PC-3 (cell line): Measurements from ENCODE around the gene SDK2. TPM values are rescaled to one million over a fixed set of nuclear protein-coding genes. Genes with fewer than 3 reads are reported as not detected.

ENCODE experiments used
- ATAC-seq: fragments of 200-7000 bp; cut with Tn5 transposase; 2 replicates; pipeline ENCODE4 v1.9.1; 2020; ENCODE audit warnings: mild to moderate bottlenecking, moderate library complexity
- BruUV-seq: library from RNA; stranded (reverse); fragments of 400-500 nt; replicated peaks from 2 replicates; lab custom pipeline; 2021; lab: Mats Ljungman, UMichigan
- CTCF ChIA-PET: fragments of 300-600 bp; sonication (Branson Sonifier 250); formaldehyde crosslinking; loops from one replicate; lab custom pipeline; 2022; ENCODE audit warnings: antibody characterized with exemption; lab: Charles Lee
- POLR2A ChIA-PET: fragments of 300-600 bp; sonication (Branson Sonifier 250); formaldehyde crosslinking; loops from one replicate; lab custom pipeline; 2022; ENCODE audit warnings: antibody characterized with exemption; ENCODE audit not compliant: unreplicated experiment; lab: Charles Lee
- DNase-seq: peaks from one replicate; pipeline ENCODE4 v3.0.0-alpha.2; 2015
- H2AFZ ChIP-seq: fragments of 300-600 bp; sonication (generic); 2 replicates; pipeline ENCODE4 v1.6.0; 2016; ENCODE audit warnings: antibody characterized with exemption, low read length
- H3F3A ChIP-seq: fragments of 300-600 bp; sonication (generic); one replicate; pipeline ENCODE4 v1.6.0; 2017; ENCODE audit warnings: antibody characterized with exemption, low read length, control low read depth, mild to moderate bottlenecking; ENCODE audit not compliant: unreplicated experiment
- H3K27ac ChIP-seq: fragments of 300-600 bp; sonication (generic); 2 replicates; pipeline ENCODE4 v1.5.1; 2016; ENCODE audit warnings: mild to moderate bottlenecking, low read length
- H3K27me3 ChIP-seq: fragments of 300-600 bp; sonication (generic); 2 replicates; pipeline ENCODE4 v1.6.1; 2016; ENCODE audit warnings: low read length, mixed read lengths
- H3K36me3 ChIP-seq: fragments of 300-600 bp; sonication (generic); 2 replicates; pipeline ENCODE4 v1.6.1; 2016; ENCODE audit warnings: low read depth, mixed run types, low read length, mixed read lengths
- H3K4me1 ChIP-seq: fragments of 300-600 bp; sonication (generic); 2 replicates; pipeline ENCODE4 v1.5.1; 2016; ENCODE audit warnings: low read length; ENCODE audit not compliant: insufficient read depth
- H3K4me2 ChIP-seq: fragments of 300-600 bp; sonication (generic); 2 replicates; pipeline ENCODE4 v1.6.0; 2016; ENCODE audit warnings: low read length
- H3K4me3 ChIP-seq: fragments of 300-600 bp; sonication (generic); 2 replicates; pipeline ENCODE4 v1.5.1; 2016; ENCODE audit warnings: mild to moderate bottlenecking, low read length, mixed read lengths
- H3K79me2 ChIP-seq: fragments of 300-600 bp; sonication (generic); 2 replicates; pipeline ENCODE4 v1.6.1; 2017; ENCODE audit warnings: low read length, mixed read lengths
- H3K9ac ChIP-seq: fragments of 300-600 bp; sonication (generic); 2 replicates; pipeline ENCODE4 v1.6.0; 2016; ENCODE audit warnings: mild to moderate bottlenecking, low read length
- H3K9me2 ChIP-seq: fragments of 300-600 bp; sonication (generic); replicated peaks from 2 replicates; pipeline ENCODE4 v1.6.1; 2016; ENCODE audit warnings: mixed run types, low read length, mixed read lengths
- H3K9me3 ChIP-seq: fragments of 300-600 bp; sonication (generic); 2 replicates; pipeline ENCODE4 v1.6.1; 2016; ENCODE audit warnings: low read length, mixed read lengths
- H4K20me1 ChIP-seq: fragments of 300-600 bp; sonication (generic); 2 replicates; pipeline ENCODE4 v1.6.1; 2016; ENCODE audit warnings: low read length, mixed read lengths
- EZH2 ChIP-seq: fragments of 300-600 bp; sonication (generic); IDR thresholded peaks from one replicate; pipeline ENCODE4 v1.6.1; 2017; ENCODE audit warnings: antibody characterized with exemption, mild to moderate bottlenecking, low read length; ENCODE audit not compliant: unreplicated experiment
- EZH2phosphoT487 ChIP-seq: fragments of 300-600 bp; sonication (generic); IDR thresholded peaks from 2 replicates; pipeline ENCODE4 v1.6.1; 2018; ENCODE audit warnings: mild to moderate bottlenecking, antibody characterized with exemption, low read length, borderline replicate concordance
- intact Hi-C: fragments of 100-400 bp; cut with micrococcal nuclease; formaldehyde crosslinking; loops from 2 replicates; pipeline ENCODE4 v1.9.0; 2023
- total RNA-seq: library from RNA; depleted of rRNA; stranded (reverse); fragments of >200 nt; gene quantifications from 2 replicates; pipeline ENCODE4 v1.2.3, GENCODE V29; 2014
- TF ChIP-seq, protein P1 (sequence below): fragments of 300-600 bp; sonication (generic); conservative IDR thresholded peaks from 2 replicates; pipeline ENCODE4 v1.5.1; 2017; ENCODE audit warnings: antibody characterized with exemption, low read depth, mild to moderate bottlenecking, low read length

Gene SDK2
- total RNA-seq, 1 experiment from 2014 or later: 0.07 TPM

DNA sequence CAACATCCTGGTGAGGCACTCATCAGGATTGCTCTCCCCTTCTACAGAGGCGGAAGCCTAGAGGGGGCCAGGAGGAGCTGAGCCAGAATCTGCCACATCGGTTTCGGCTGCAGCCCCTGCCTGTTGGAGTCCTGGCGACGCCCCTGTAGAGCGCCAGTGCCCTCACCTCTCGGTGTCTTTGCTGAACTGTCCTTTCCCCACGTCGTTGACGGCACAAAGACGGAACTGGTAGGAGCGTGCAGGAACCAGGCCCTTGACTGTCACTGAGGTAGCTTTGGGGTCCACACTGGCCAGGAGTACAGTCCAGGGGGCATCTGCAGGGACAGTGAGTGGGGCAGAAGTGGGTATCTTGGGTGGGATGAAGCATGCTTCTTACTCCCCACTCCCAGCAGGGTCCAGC is 222.1 kb downstream of the SDK2 start:
- intact Hi-C loops: no loop called here
- H3F3A ChIP-seq: no peaks in the 10 kb centered on the region
- H3K9ac ChIP-seq: no peak overlapping the region
- ChIA-PET POLR2A (no interaction called here), CTCF (no interaction called here)
- no peak for TF ChIP-seq EZH2
- no peak for TF ChIP-seq EZH2phosphoT487
- TF ChIP-seq, protein P1, sequence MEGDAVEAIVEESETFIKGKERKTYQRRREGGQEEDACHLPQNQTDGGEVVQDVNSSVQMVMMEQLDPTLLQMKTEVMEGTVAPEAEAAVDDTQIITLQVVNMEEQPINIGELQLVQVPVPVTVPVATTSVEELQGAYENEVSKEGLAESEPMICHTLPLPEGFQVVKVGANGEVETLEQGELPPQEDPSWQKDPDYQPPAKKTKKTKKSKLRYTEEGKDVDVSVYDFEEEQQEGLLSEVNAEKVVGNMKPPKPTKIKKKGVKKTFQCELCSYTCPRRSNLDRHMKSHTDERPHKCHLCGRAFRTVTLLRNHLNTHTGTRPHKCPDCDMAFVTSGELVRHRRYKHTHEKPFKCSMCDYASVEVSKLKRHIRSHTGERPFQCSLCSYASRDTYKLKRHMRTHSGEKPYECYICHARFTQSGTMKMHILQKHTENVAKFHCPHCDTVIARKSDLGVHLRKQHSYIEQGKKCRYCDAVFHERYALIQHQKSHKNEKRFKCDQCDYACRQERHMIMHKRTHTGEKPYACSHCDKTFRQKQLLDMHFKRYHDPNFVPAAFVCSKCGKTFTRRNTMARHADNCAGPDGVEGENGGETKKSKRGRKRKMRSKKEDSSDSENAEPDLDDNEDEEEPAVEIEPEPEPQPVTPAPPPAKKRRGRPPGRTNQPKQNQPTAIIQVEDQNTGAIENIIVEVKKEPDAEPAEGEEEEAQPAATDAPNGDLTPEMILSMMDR: no peak
- no peak overlapping the region for H3K4me3 ChIP-seq
- no peaks in the 10 kb centered on the region for H3K27me3 ChIP-seq
- BruUV-seq: no TSS peak
- H3K4me2 ChIP-seq: no peak overlapping the region
- no peak for DNase-seq
- peaks cover 4% of the 10 kb centered on the region for H3K4me1 ChIP-seq
- H2AFZ ChIP-seq: no peak overlapping the region
- no peaks in the 10 kb centered on the region for H3K9me2 ChIP-seq
- H4K20me1 ChIP-seq: no peaks in the 10 kb centered on the region
- H3K27ac ChIP-seq: no peak overlapping the region
- H3K36me3 ChIP-seq: no peaks in the 10 kb centered on the region
- H3K9me3 ChIP-seq: no peaks in the 10 kb centered on the region
- ATAC-seq: no peak
- H3K79me2 ChIP-seq: no peaks in the 10 kb centered on the region

DNA sequence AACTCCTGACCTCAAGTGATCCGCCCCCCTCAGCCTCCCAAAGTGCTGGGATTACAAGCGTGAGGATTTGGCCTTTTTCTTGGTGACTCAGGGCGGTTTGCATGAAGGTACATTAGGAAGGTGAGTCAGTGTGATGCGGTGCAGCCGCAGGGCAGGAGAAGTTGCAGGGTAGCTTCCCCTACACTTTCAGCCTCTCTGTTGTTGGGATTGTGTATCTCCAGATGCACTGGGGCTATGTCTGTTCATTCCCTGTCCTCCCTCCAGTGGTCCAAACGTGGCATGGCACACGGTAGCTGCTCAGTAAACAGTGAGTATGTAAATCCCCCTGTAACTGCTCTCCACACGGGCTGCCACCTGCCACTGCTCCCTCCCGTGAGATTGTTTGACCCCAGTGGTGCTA is 223.3 kb downstream of the SDK2 start:
- ChIA-PET POLR2A (interaction anchor here (0.7 kb wide), 1 partner anchor 36 kb away, joined by 5 read pairs; no protein-coding TSS in a partner anchor), CTCF (interaction anchor here (0.6 to 0.8 kb wide), 2 partner anchors 9 to 17 kb away, joined by 3 to 9 read pairs; no protein-coding TSS in a partner anchor)
- no peaks in the 10 kb centered on the region for H3K36me3 ChIP-seq
- H3F3A ChIP-seq: no peaks in the 10 kb centered on the region
- no peaks in the 10 kb centered on the region for H3K79me2 ChIP-seq
- no TSS peak for BruUV-seq
- no peaks in the 10 kb centered on the region for H3K27me3 ChIP-seq
- H3K4me1 ChIP-seq: peaks cover 4% of the 10 kb centered on the region
- no peaks in the 10 kb centered on the region for H3K9me2 ChIP-seq
- H2AFZ ChIP-seq: no peak overlapping the region
- H3K9me3 ChIP-seq: no peaks in the 10 kb centered on the region
- TF ChIP-seq, protein P1: peak; percentile 75
- TF ChIP-seq EZH2: no peak
- no peak overlapping the region for H3K27ac ChIP-seq
- no peak overlapping the region for H3K4me2 ChIP-seq
- H3K9ac ChIP-seq: no peak overlapping the region
- H3K4me3 ChIP-seq: no peak overlapping the region
- H4K20me1 ChIP-seq: no peaks in the 10 kb centered on the region
- peak; percentile 98 for ATAC-seq
- intact Hi-C loops: no loop called here
- peak; percentile 99 for DNase-seq

DNA sequence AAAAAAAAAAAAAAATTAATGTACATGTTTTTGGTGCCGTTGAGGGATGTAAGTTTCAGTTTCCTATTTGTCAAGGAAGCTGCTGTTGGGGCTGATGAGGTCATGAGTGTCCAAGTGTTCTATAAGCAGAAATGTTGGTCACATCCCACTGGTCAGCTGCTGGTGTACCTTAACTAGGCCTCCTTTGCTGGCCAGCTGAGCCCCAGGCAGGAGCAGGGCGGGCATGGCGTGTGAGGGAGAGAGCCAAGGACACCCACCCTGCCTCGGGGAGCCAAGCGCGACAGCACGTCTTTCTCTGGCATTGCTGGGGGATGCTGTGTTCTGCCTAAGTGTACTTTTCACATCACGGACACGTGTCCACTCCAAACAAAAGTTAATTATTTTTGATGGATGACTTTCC is 224.4 kb downstream of the SDK2 start:
- H3K4me2 ChIP-seq: no peak overlapping the region
- H3K9me2 ChIP-seq: no peaks in the 10 kb centered on the region
- no peaks in the 10 kb centered on the region for H3F3A ChIP-seq
- DNase-seq (no peak), ATAC-seq (no peak)
- no peaks in the 10 kb centered on the region for H4K20me1 ChIP-seq
- no TSS peak for BruUV-seq
- H3K4me1 ChIP-seq: peaks cover 4% of the 10 kb centered on the region
- no peaks in the 10 kb centered on the region for H3K9me3 ChIP-seq
- ChIA-PET POLR2A (no interaction called here), CTCF (no interaction called here)
- intact Hi-C loops: no loop called here
- no peak overlapping the region for H3K9ac ChIP-seq
- no peaks in the 10 kb centered on the region for H3K79me2 ChIP-seq
- TF ChIP-seq EZH2 (no peak), EZH2phosphoT487 (no peak)
- TF ChIP-seq, protein P1: no peak
- no peaks in the 10 kb centered on the region for H3K36me3 ChIP-seq
- H2AFZ ChIP-seq: no peak overlapping the region
- H3K27me3 ChIP-seq: no peaks in the 10 kb centered on the region
- H3K4me3 ChIP-seq: no peak overlapping the region
- H3K27ac ChIP-seq: no peak overlapping the region
